Adrenal gland (tissue), 5 donors: Measurements from ENCODE around the gene CAMK4.

ENCODE experiments used
- CTCF ChIP-seq, 6 experiments: fragments of 450-650 bp in 4 of 6; fragments of 200-600 bp in 2 of 6; sonication (generic) in 1 of 6; IDR thresholded peaks; 1 replicate in 5 of 6; 2 replicates in 1 of 6; pipeline versions ENCODE4 v1.5.1 to v1.8.0; 2016 to 2021; ENCODE audit warnings: antibody characterized with exemption in 6 of 6, mild to moderate bottlenecking in 2 of 6, moderate library complexity in 1 of 6
- POLR2A ChIP-seq, 2 donors: fragments of 450-650 bp; IDR thresholded peaks; one replicate each; pipeline ENCODE4 v1.6.1; 2017; ENCODE audit warnings: antibody characterized with exemption in 2 of 2, mild to moderate bottlenecking in 2 of 2, moderate library complexity in 1 of 2
- donor health status: DM: no; HTN: no; CAD: no.

- TF ChIP-seq CTCF (IDR thresholded peaks at IDR 0.05) (no peak), POLR2A (IDR thresholded peaks at IDR 0.05) (no peak)
Measured at GRCh38 chr5:111434800-111435199, 210.6 kb downstream of the CAMK4 start.
